Fibroblast of mammary gland (primary cell): ENCODE data around the gene LANCL3.

Experiments
- DNase-seq: peaks from one replicate; pipeline ENCODE4 v3.0.0-alpha.2; 2010; ENCODE audit warnings: low read depth
- H3K4me3 ChIP-seq: 2 replicates; pipeline ENCODE4 v1.5.1; 2011; ENCODE audit warnings: low read depth, mild to moderate bottlenecking, low read length, moderate library complexity; ENCODE audit not compliant: control insufficient read depth
- CTCF ChIP-seq: conservative IDR thresholded peaks from 2 replicates; pipeline ENCODE4 v1.5.1; 2011; ENCODE audit warnings: low read depth, low read length, inconsistent platforms; ENCODE audit not compliant: control insufficient read depth, insufficient read depth

The LANCL3 gene

GRCh38 chrX:37658343-37659030 lies 87.0 kb downstream of the LANCL3 start:
- TF ChIP-seq CTCF: no peak
- no peak overlapping the region for H3K4me3 ChIP-seq
- no peak for DNase-seq

GRCh38 chrX:37659047-37659446 lies 87.6 kb downstream of the LANCL3 start:
- no peak for DNase-seq
- no peak overlapping the region for H3K4me3 ChIP-seq
- no peak for TF ChIP-seq CTCF

GRCh38 chrX:37662181-37662580 lies 90.7 kb downstream of the LANCL3 start:
- DNase-seq: no peak
- no peak overlapping the region for H3K4me3 ChIP-seq
- no peak for TF ChIP-seq CTCF

GRCh38 chrX:37666516-37666915 lies 95.1 kb downstream of the LANCL3 start:
- H3K4me3 ChIP-seq: no peak overlapping the region
- peak; percentile 4 for DNase-seq
- TF ChIP-seq CTCF: no peak

- no peak for TF ChIP-seq CTCF
Measured at GRCh38 chrX:37667141-37667540, 95.7 kb downstream of the LANCL3 start.

GRCh38 chrX:37672563-37672962 lies 101.1 kb downstream of the LANCL3 start:
- no peak overlapping the region for H3K4me3 ChIP-seq
- TF ChIP-seq CTCF: no peak
- no peak for DNase-seq

More at GRCh38 chrX:37667141-37667540, 95.7 kb downstream of the LANCL3 start:
- DNase-seq: no peak
- no peak overlapping the region for H3K4me3 ChIP-seq
